Osteoblast (primary cell): ENCODE data around the gene SLC18A2. TPM values are rescaled to one million over a fixed set of nuclear protein-coding genes. Genes with fewer than 3 reads are reported as not detected.

Source experiments
- DNase-seq: peaks from one replicate; pipeline ENCODE4 v3.0.0; 2011; ENCODE audit warnings: low spot score, mixed read lengths; ENCODE audit not compliant: insufficient read length; ENCODE audit errors: missing footprints
- H2AFZ ChIP-seq: 2 replicates; pipeline ENCODE4 v1.6.0; 2011; ENCODE audit warnings: mild to moderate bottlenecking, low read length
- H3K27ac ChIP-seq: 2 replicates; pipeline ENCODE4 v1.5.1; 2011; ENCODE audit warnings: mild to moderate bottlenecking, low read depth, low read length, moderate library complexity
- H3K27me3 ChIP-seq: 2 replicates; pipeline ENCODE4 v1.6.0; 2012; ENCODE audit warnings: mild to moderate bottlenecking, control low read depth, inconsistent platforms, low read length, moderate library complexity; ENCODE audit not compliant: insufficient read depth
- H3K36me3 ChIP-seq: 2 replicates; pipeline ENCODE4 v1.5.1; 2011; ENCODE audit warnings: mild to moderate bottlenecking, low read length, control low read depth, moderate library complexity; ENCODE audit not compliant: insufficient read depth
- H3K4me1 ChIP-seq: 2 replicates; pipeline ENCODE4 v1.5.1; 2011; ENCODE audit warnings: mild to moderate bottlenecking, low read length, control low read depth, moderate library complexity; ENCODE audit not compliant: insufficient read depth
- H3K4me2 ChIP-seq: 2 replicates; pipeline ENCODE4 v1.6.0; 2011; ENCODE audit warnings: mild to moderate bottlenecking, low read length; ENCODE audit not compliant: insufficient read depth
- H3K4me3 ChIP-seq: fragments of 200-600 bp; sonication (generic); 3 replicates; pipeline ENCODE4 v1.5.1; 2012; ENCODE audit warnings: mild to moderate bottlenecking, low read length, inconsistent platforms; ENCODE audit not compliant: insufficient read depth
- H3K79me2 ChIP-seq: 2 replicates; pipeline ENCODE4 v1.6.0; 2012; ENCODE audit warnings: mild to moderate bottlenecking, low read length, control low read depth, inconsistent platforms; ENCODE audit not compliant: insufficient read depth
- H3K9me3 ChIP-seq: 2 replicates; pipeline ENCODE4 v1.5.1; 2011; ENCODE audit warnings: low read depth, low read length, control low read depth
- H4K20me1 ChIP-seq: 2 replicates; pipeline ENCODE4 v1.6.0; 2012; ENCODE audit warnings: mild to moderate bottlenecking, low read length, control low read depth; ENCODE audit not compliant: insufficient read depth
- total RNA-seq: library from RNA; depleted of rRNA; stranded (reverse); fragments of >200 nt; gene quantifications from 2 replicates; pipeline ENCODE4 v1.2.3, GENCODE V29; 2012
- TF ChIP-seq, protein P1 (sequence below): IDR thresholded peaks from 2 replicates; pipeline ENCODE4 v1.5.1; 2011; ENCODE audit warnings: mild to moderate bottlenecking, low read depth, low read length, moderate library complexity; ENCODE audit errors: extremely low read depth

SLC18A2 gene
- total RNA-seq, 1 donor: not detected

DNA sequence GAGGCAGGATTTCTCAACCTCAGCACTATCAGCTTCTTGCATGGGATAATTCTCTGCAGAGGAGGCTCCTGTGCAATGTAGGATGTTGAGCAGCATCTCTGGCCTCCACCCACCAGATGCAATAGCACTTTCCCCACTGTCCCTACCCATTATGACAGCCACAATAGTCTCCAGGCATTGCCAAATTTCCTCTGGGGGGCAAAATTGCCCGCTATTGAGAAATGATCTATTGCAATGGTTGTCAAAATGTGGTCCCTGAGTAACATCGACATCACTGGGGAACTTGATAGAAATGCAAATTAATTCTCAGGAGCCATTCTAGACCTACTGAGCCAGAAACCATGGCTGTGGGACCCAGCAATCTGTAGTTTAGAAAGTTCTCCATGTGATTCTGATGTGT lies 36.6 kb upstream of the SLC18A2 start:
- no peak for DNase-seq
- Histone ChIP-seq H2AFZ (no peak overlapping the region), H3K79me2 (no peaks in the 10 kb centered on the region), H3K27ac (no peak overlapping the region), H4K20me1 (no peaks in the 10 kb centered on the region), H3K27me3 (no peaks in the 10 kb centered on the region), H3K9me3 (no peaks in the 10 kb centered on the region), H3K36me3 (no peaks in the 10 kb centered on the region), H3K4me2 (no peak overlapping the region), H3K4me1 (no peaks in the 10 kb centered on the region), H3K4me3 (no peak overlapping the region)
- TF ChIP-seq, protein P1, sequence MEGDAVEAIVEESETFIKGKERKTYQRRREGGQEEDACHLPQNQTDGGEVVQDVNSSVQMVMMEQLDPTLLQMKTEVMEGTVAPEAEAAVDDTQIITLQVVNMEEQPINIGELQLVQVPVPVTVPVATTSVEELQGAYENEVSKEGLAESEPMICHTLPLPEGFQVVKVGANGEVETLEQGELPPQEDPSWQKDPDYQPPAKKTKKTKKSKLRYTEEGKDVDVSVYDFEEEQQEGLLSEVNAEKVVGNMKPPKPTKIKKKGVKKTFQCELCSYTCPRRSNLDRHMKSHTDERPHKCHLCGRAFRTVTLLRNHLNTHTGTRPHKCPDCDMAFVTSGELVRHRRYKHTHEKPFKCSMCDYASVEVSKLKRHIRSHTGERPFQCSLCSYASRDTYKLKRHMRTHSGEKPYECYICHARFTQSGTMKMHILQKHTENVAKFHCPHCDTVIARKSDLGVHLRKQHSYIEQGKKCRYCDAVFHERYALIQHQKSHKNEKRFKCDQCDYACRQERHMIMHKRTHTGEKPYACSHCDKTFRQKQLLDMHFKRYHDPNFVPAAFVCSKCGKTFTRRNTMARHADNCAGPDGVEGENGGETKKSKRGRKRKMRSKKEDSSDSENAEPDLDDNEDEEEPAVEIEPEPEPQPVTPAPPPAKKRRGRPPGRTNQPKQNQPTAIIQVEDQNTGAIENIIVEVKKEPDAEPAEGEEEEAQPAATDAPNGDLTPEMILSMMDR: no peak

DNA sequence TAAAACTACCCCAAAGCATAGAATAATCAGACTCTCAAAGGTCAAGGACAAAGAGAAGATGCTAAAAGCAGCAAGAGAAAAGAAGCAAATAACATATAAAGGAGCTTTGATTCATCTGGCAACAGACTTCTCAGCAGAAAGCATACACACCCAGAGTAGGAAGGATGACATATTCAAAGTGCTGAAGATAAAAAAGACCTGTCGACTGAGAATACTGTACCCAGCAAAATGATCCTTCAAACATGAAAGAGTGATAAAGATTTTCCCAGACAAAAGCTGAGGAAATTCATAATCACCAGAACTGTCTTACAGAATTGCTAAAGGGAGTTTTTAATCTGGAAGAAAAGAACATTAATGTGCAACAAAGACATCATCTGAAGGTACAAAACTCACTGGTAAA lies 28.7 kb upstream of the SLC18A2 start:
- Histone ChIP-seq H2AFZ (no peak overlapping the region), H3K79me2 (no peaks in the 10 kb centered on the region), H3K4me3 (no peak overlapping the region), H3K4me1 (peaks cover 5% of the 10 kb centered on the region), H3K27me3 (peaks cover 14% of the 10 kb centered on the region), H4K20me1 (no peaks in the 10 kb centered on the region), H3K4me2 (no peak overlapping the region), H3K9me3 (no peaks in the 10 kb centered on the region), H3K36me3 (no peaks in the 10 kb centered on the region), H3K27ac (no peak overlapping the region)
- no peak for DNase-seq
- TF ChIP-seq, protein P1: no peak

DNA sequence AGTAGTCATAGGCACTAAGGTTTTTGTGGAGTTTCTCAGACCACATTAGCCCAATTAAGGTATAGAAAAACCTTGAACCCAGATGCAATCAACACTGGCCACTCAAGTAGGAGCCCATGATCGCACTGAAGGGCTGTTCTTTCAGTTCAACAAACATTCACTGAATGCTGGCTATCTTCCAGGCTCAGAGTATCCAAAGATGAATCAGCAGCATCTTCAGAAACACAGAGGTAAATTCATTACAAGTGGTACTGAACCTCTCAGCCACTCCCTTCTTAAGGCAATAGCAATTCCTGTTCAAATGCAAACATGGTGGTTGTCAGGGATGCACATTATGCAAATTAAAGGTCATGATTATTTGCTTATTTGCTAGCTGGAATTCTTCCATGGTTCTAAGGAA lies 26.5 kb upstream of the SLC18A2 start:
- Histone ChIP-seq H3K27me3 (peaks cover 23% of the 10 kb centered on the region), H3K36me3 (no peaks in the 10 kb centered on the region), H3K79me2 (no peaks in the 10 kb centered on the region), H4K20me1 (no peaks in the 10 kb centered on the region), H3K4me2 (no peak overlapping the region), H3K27ac (no peak overlapping the region), H3K9me3 (no peaks in the 10 kb centered on the region), H3K4me1 (peaks cover 5% of the 10 kb centered on the region), H3K4me3 (no peak overlapping the region), H2AFZ (no peak overlapping the region)
- TF ChIP-seq, protein P1: no peak
- DNase-seq: no peak

DNA sequence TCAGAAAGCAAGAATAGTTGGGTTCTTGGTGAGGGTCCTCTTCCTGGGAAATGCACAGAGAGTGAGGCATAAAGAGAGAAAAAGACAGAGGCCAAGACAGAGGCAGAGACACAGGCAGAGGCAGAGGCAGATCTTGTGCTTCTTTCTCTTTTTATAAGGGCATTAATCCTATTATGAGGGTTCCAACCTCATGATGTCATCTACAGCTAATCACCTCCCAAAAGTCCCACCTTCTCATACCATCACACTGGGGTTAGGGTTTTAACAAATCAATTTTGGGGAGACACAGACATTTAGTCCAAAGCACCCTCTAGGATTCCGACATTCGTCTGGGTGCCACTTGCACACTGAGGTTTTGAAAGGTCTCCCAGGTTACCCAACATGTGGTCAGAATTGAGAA lies 25.8 kb upstream of the SLC18A2 start:
- peaks cover 23% of the 10 kb centered on the region for H3K27me3 ChIP-seq

More for the DNA sequence above, 25.8 kb upstream of the SLC18A2 start:
- no peaks in the 10 kb centered on the region for H3K79me2 ChIP-seq
- no peak overlapping the region for H3K4me3 ChIP-seq
- H2AFZ ChIP-seq: no peak overlapping the region
- H4K20me1 ChIP-seq: no peaks in the 10 kb centered on the region
- H3K4me2 ChIP-seq: no peak overlapping the region
- no peak overlapping the region for H3K27ac ChIP-seq
- H3K9me3 ChIP-seq: no peaks in the 10 kb centered on the region
- no peaks in the 10 kb centered on the region for H3K36me3 ChIP-seq
- TF ChIP-seq, protein P1: no peak
- no peak for DNase-seq
- H3K4me1 ChIP-seq: peaks cover 5% of the 10 kb centered on the region
